ENCODE results near the gene OSGIN1. TPM values are rescaled to one million over a fixed set of nuclear protein-coding genes. Genes with fewer than 3 reads are reported as not detected.
A peak's percentile ranks its signal among the peaks of the same experiment; 100 is the strongest.

OSGIN1 gene
- total RNA-seq, 2 donors from 2014 or later = 7.0 to 8.3 TPM

DNA sequence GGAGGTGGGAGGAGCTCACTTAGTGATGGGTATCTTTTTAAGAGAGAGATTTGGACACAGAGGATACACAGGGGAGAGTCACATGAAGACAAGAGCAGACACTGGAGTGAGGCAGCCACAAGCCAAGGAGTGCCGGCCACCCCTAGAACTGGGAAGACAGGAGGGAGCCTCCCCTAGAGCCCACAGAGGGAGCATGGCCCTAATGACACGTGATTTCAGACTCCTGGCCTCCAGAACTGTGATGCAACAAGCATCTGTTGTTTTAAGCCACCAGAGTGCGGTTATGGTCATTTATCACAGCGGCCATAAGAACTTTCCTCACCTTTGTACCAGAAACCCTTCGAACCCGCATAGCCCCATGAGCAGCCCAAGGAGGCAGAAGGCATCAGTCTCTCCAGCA lies 56.2 kb downstream of the OSGIN1 start:
- DNase-seq (no peak), ATAC-seq (no peak)
- intact Hi-C loops (cut with DNase I) = loop anchor here in 1 of 2 donors (2.0 kb wide), 1 partner anchor 28 kb away; no protein-coding TSS in a partner anchor

DNA sequence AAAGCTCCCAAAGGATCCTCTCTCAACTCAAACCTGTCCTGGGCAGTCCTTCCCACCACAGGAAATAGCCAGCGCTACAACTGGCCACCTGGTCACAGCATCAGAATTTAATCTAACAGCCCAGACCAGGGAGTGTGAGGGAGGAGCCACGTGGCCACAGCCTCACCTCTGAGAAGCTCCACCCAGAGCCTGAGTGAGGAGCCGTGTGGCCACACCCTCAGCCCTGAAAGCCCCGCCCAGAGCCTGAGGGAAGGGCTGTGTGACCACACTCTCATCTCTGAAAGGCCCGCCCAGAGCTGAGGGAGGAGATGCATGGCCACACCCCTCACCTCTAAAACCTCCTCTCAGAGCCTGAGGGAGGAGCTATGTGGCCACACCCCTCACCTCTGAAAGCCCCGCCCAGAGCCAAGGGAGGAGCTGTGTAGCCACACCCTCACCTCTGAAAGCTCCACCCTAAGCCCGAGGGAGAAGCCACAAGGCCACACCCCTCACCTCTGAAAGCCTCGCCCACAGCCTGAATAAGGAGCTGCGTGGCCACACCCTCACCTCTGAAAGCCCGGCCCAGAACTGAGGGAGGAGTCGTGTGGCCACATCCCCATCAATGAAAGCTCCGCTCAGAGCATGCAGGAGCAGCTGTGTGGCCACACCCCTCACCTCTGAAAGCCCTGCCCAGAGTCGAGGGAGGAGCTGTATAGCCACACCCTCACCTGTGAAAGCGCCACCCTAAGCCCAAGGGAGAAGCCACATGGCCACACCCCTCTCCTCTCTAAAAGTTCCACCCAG lies 60.9 kb downstream of the OSGIN1 start:
- DNase-seq (peak; percentile 36), ATAC-seq (peak; percentile 62 to 92)
- intact Hi-C loops (cut with DNase I) = no loop called here

DNA sequence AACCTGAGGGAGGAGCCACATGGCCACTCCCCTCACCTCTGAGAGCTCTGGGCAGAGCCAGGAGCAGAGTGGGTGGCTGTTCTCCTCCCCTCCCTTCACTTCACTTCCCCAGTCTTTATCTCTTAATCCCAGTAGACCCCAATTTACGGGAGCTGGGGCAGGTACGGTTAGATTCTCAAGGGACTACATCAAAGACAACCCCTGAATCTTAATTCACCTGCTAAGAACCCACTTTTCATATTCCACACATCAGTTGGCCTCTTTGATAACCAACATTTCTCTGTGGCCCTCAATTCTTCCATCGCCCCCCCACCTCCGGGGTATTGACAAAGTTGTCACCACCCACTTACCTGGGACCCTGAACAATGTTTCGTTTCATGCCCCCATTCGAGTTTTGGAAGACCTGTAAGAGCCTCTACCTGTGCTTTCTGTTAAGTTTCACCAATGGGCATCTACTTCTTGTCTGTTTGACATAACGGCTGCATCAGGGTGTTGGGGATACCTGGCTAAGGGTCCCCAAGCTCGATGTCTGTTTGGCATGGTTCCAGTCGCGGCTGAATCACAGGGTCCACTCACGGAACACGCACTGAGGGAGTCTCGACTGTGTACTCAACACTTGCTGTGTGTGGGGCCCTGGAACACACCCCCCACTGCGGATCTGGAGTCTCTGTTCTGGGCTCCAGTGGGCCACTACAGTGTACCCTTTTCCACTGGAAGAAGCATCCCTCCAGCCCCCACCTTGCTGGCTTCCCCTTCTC lies 61.7 kb downstream of the OSGIN1 start:
- no peak for ATAC-seq
- intact Hi-C loops (cut with DNase I) = no loop called here
- DNase-seq = no peak

DNA sequence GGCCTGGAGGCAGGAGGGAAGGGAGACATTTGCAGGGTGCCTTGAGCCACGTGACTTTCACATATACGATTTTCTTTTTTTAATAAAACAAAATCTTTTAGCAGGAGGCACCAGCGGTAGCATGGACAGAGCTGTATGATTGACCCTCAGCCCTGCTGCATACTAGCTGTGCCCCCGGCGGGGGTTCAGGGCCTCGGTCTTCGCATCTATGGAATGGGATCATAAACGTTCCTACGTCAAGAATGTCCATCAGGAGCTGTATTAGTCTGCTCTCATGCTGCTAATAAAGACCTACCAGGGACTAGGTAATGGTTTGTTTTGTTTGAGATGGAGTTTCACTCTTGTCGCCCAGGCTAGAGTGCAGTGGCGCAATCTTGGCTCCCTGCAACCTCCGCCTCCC lies 62.4 kb downstream of the OSGIN1 start:
- ATAC-seq = no peak

More for the DNA sequence above, 62.4 kb downstream of the OSGIN1 start:
- intact Hi-C loops (cut with DNase I) = no loop called here
- DNase-seq = no peak

Other genes starting within 250 kb of the OSGIN1 start
- gene HSBP1, start 145.3 kb upstream of the OSGIN1 start, total RNA-seq = 100 to 1,000 TPM; 145 to 160 TPM
- gene MLYCD, start 54.1 kb upstream of the OSGIN1 start, total RNA-seq = 10 to 100 TPM; 27.0 to 36.3 TPM
- gene NECAB2, start 15.0 kb downstream of the OSGIN1 start, total RNA-seq = under 1 TPM in 1 of 2 donors, not detected in 1; 0.91 TPM
- gene SLC38A8, start 89.6 kb downstream of the OSGIN1 start, total RNA-seq = not detected
- gene MBTPS1, start 163.7 kb downstream of the OSGIN1 start, total RNA-seq = 10 to 100 TPM; 71.5 to 93.6 TPM
- gene HSDL1, start 191.9 kb downstream of the OSGIN1 start, total RNA-seq = 10 to 100 TPM; 21.6 to 34.1 TPM
- not detected for gene DNAAF1, start 192.1 kb downstream of the OSGIN1 start, total RNA-seq
- gene TAF1C, start 233.8 kb downstream of the OSGIN1 start, total RNA-seq = 10 to 100 TPM; 27.9 to 33.6 TPM
- under 1 TPM in 1 of 2 donors, not detected in 1; 0.59 TPM for gene ADAD2, start 237.9 kb downstream of the OSGIN1 start, total RNA-seq